ENCODE results near the gene MT2A. TPM values are rescaled to one million over a fixed set of nuclear protein-coding genes. Genes with fewer than 3 reads are reported as not detected.

MT2A gene
- total and polyA plus RNA-seq, 2 of the 13 experiments (the other 11 are each of a cell fraction or from before 2014, with no cell fraction given): 135 to 371 TPM

DNA sequence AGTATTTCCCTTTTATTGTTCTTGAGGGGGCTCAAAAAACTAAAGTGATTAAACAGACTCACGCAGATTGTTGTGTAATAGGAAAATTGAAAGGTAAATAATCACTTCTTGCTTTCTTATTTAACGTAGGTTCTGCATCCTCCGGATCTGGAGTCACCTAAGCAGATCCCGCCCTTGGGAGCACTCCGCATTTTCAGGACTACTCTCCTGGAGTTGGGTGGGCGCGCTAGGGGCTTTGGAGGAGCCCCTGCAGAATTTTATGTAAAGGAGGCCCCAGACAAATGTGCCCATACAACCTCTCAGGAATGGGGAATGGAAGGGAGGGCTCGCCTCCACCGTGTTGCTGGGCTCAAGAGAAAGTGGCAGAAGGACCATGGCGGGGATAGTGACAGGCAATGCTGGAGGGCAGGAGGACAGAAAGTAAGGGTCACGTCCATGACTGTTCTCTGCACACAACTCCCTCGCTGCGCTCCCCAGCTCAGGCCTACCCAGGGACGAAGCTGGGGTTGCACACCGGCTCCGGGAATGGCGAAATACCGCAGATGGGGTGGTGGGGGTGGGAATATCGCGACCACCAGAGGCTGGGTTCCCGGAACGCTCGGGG, 8.3 kb downstream of the MT2A start:
- TF ChIP-seq SPEN (CRISPR knock-in tag; IDR thresholded peaks at IDR 0.05; ENCODE audit: low read depth) (no peak), CEBPB (IDR thresholded peaks at IDR 0.05; ENCODE audit: borderline replicate concordance, low read depth, low read length) (0 out of 2 replicates have a peak, but pooled peaks have one; percentile 12), ZC3H4 (CRISPR knock-in tag; IDR thresholded peaks at IDR 0.05; ENCODE audit: borderline replicate concordance) (no peak)
- TF ChIP-seq, protein P1, sequence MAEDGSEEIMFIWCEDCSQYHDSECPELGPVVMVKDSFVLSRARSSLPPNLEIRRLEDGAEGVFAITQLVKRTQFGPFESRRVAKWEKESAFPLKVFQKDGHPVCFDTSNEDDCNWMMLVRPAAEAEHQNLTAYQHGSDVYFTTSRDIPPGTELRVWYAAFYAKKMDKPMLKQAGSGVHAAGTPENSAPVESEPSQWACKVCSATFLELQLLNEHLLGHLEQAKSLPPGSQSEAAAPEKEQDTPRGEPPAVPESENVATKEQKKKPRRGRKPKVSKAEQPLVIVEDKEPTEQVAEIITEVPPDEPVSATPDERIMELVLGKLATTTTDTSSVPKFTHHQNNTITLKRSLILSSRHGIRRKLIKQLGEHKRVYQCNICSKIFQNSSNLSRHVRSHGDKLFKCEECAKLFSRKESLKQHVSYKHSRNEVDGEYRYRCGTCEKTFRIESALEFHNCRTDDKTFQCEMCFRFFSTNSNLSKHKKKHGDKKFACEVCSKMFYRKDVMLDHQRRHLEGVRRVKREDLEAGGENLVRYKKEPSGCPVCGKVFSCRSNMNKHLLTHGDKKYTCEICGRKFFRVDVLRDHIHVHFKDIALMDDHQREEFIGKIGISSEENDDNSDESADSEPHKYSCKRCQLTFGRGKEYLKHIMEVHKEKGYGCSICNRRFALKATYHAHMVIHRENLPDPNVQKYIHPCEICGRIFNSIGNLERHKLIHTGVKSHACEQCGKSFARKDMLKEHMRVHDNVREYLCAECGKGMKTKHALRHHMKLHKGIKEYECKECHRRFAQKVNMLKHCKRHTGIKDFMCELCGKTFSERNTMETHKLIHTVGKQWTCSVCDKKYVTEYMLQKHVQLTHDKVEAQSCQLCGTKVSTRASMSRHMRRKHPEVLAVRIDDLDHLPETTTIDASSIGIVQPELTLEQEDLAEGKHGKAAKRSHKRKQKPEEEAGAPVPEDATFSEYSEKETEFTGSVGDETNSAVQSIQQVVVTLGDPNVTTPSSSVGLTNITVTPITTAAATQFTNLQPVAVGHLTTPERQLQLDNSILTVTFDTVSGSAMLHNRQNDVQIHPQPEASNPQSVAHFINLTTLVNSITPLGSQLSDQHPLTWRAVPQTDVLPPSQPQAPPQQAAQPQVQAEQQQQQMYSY (CRISPR knock-in tag; IDR thresholded peaks at IDR 0.05): peak; percentile 59
- FAIRE-seq (no peak), DNase-seq (ENCODE audit: low spot score) (no peak), ATAC-seq (no peak)
- intact Hi-C loops (cut with micrococcal nuclease; ENCODE audit: unreplicated experiment) (no loop called here), in situ Hi-C loops (cut with HindIII; ENCODE audit: extremely low pct_ligation_motif_present, low pct_unique_long_range_greater_than_20kb) (no loop called here)
- H3K4me3 ChIP-seq (replicated peaks in 1 of 3; ENCODE audit: insufficient read depth in 1 of 3, low read depth in 2 of 3, low read length in 3 of 3): no peak overlapping the region
- ChIA-PET POLR2A (no interaction called here), CTCF (ENCODE audit: low intra/inter-chr PET ratio, low total read pairs) (no interaction called here)
- no peak overlapping the region for H3K27ac ChIP-seq (ENCODE audit: extremely low read length, insufficient read depth, low read length)
- H3K27me3 ChIP-seq (ENCODE audit: control insufficient read depth in 1 of 2, insufficient read depth in 2 of 2, low read length in 2 of 2): peaks cover 11 to 37% of the 10 kb centered on the region in 2 experiments; a peak in 4 of 5 replicates
- no peaks in the 10 kb centered on the region for H3K36me3 ChIP-seq (replicated peaks in 1 of 2; ENCODE audit: control insufficient read depth in 1 of 2, insufficient read depth in 2 of 2, low read length in 2 of 2)
- no peak overlapping the region for H3K4me2 ChIP-seq (ENCODE audit: low read depth, low read length)
- H3K9ac ChIP-seq (ENCODE audit: insufficient read depth, low read depth, low read length): no peak overlapping the region
- no peak overlapping the region for H2AFZ ChIP-seq (ENCODE audit: low read length)
- 72% methylated on average over 23 of the region's 23 CpGs for WGBS (ENCODE audit: low lambda C conversion rate)
- peaks cover 18% of the 10 kb centered on the region for H3K4me1 ChIP-seq (ENCODE audit: insufficient read depth, low read length)
- no peaks in the 10 kb centered on the region for H3K9me3 ChIP-seq (ENCODE audit: low read length)
- H3K79me2 ChIP-seq (ENCODE audit: insufficient read depth, low read length): no peaks in the 10 kb centered on the region
- no TSS peak for BruUV-seq (replicated peaks)
- H4K20me1 ChIP-seq (ENCODE audit: insufficient read depth, low read length): no peaks in the 10 kb centered on the region
